GM19455 (cell line): ENCODE results near the gene NRG2.

ENCODE experiments used
- ATAC-seq: cut with Tn5 transposase; IDR thresholded peaks from one replicate; pipeline ENCODE4 v1.9.1; 2021; ENCODE audit not compliant: unreplicated experiment

The NRG2 gene

GRCh38 chr5:140042643-140043507 is at the start of gene NRG2:
Gene NRG2, minus strand, starts transcription at chr5:140043299.
- ATAC-seq = peak; percentile 76

- no peak for ATAC-seq
Observed at GRCh38 chr5:140090251-140090650, 47.2 kb upstream of the NRG2 start.

- ATAC-seq = no peak
Observed at GRCh38 chr5:140084541-140084940, 41.4 kb upstream of the NRG2 start.

GRCh38 chr5:140083650-140084049 is 40.6 kb upstream of the NRG2 start:
- no peak for ATAC-seq

GRCh38 chr5:140083120-140083519 is 40.0 kb upstream of the NRG2 start:
- ATAC-seq = no peak

- no peak for ATAC-seq
Observed at GRCh38 chr5:140076788-140077187, 33.7 kb upstream of the NRG2 start.

GRCh38 chr5:140076142-140076541 is 33.0 kb upstream of the NRG2 start:
- no peak for ATAC-seq

GRCh38 chr5:140075371-140075770 is 32.3 kb upstream of the NRG2 start:
- no peak for ATAC-seq

GRCh38 chr5:140073296-140073695 is 30.2 kb upstream of the NRG2 start:
- ATAC-seq = no peak

- no peak for ATAC-seq
Observed at GRCh38 chr5:140072812-140073211, 29.7 kb upstream of the NRG2 start.

GRCh38 chr5:140060816-140061215 is 17.7 kb upstream of the NRG2 start:
- no peak for ATAC-seq

GRCh38 chr5:140058212-140058932 is 15.3 kb upstream of the NRG2 start:
- no peak for ATAC-seq

GRCh38 chr5:140056880-140057279 is 13.8 kb upstream of the NRG2 start:
- ATAC-seq = no peak

- ATAC-seq = no peak
Observed at GRCh38 chr5:140055152-140055551, 12.1 kb upstream of the NRG2 start.

- ATAC-seq = no peak
Observed at GRCh38 chr5:140054086-140054689, 11.1 kb upstream of the NRG2 start.

- no peak for ATAC-seq
Observed at GRCh38 chr5:140051950-140052349, 8.9 kb upstream of the NRG2 start.

- ATAC-seq = no peak
Observed at GRCh38 chr5:140049713-140050112, 6.6 kb upstream of the NRG2 start.

- no peak for ATAC-seq
Observed at GRCh38 chr5:140049205-140049604, 6.1 kb upstream of the NRG2 start.

- no peak for ATAC-seq
Observed at GRCh38 chr5:140044041-140044440, 942 bp upstream of the NRG2 start.

GRCh38 chr5:140043508-140043872 is 391 bp upstream of the NRG2 start:
- ATAC-seq = peak; percentile 13

GRCh38 chr5:140042393-140042642 is 781 bp downstream of the NRG2 start:
- ATAC-seq = no peak
